H9 (cell line): ENCODE measurements around the gene FIGNL2. TPM values are rescaled to one million over a fixed set of nuclear protein-coding genes. Genes with fewer than 3 reads are reported as not detected.

Experiments used
- DNase-seq: peaks from one replicate; pipeline ENCODE4 v3.0.0-alpha.2; 2017
- H2AFZ ChIP-seq: one replicate; pipeline ENCODE4 v1.6.1; 2013; ENCODE audit warnings: mild to moderate bottlenecking, low read length, control low read depth, moderate library complexity
- H2AK5ac ChIP-seq: 2 replicates; pipeline ENCODE4 v1.6.1; 2013; ENCODE audit warnings: low read length, control low read depth, mixed read lengths; ENCODE audit not compliant: insufficient read length
- H2BK120ac ChIP-seq: one replicate; pipeline ENCODE4 v1.6.1; 2013; ENCODE audit warnings: low read depth, mild to moderate bottlenecking, low read length, control low read depth, inconsistent platforms; ENCODE audit not compliant: poor library complexity, severe bottlenecking
- H2BK12ac ChIP-seq: 2 replicates; pipeline ENCODE4 v1.6.1; 2013; ENCODE audit warnings: low read length, control low read depth, mixed read lengths, low read depth; ENCODE audit not compliant: insufficient read length
- H2BK15ac ChIP-seq: 2 replicates; pipeline ENCODE4 v1.6.1; 2013; ENCODE audit warnings: low read depth, low read length, control low read depth
- H2BK20ac ChIP-seq: one replicate; pipeline ENCODE4 v1.6.1; 2013; ENCODE audit warnings: low read depth, mild to moderate bottlenecking, low read length, control low read depth, inconsistent platforms; ENCODE audit not compliant: poor library complexity, severe bottlenecking
- H2BK5ac ChIP-seq: 2 replicates; pipeline ENCODE4 v1.6.1; 2013; ENCODE audit warnings: low read length, control low read depth, mixed read lengths; ENCODE audit not compliant: insufficient read length
- H3K14ac ChIP-seq: 2 replicates; pipeline ENCODE4 v1.6.1; 2013; ENCODE audit warnings: low read length, control low read depth; ENCODE audit not compliant: insufficient read depth
- H3K18ac ChIP-seq: 2 replicates; pipeline ENCODE4 v1.6.1; 2013; ENCODE audit warnings: low read depth, mild to moderate bottlenecking, mixed read lengths, low read length, control low read depth; ENCODE audit not compliant: insufficient read length
- H3K23ac ChIP-seq: 2 replicates; pipeline ENCODE4 v1.6.1; 2013; ENCODE audit warnings: low read length, control low read depth, mixed read lengths, low read depth; ENCODE audit not compliant: insufficient read length
- H3K23me2 ChIP-seq: 2 replicates; pipeline ENCODE4 v1.6.1; 2013; ENCODE audit warnings: low read depth, mild to moderate bottlenecking, mixed read lengths, low read length, control low read depth; ENCODE audit not compliant: insufficient read length, poor library complexity, severe bottlenecking
- H3K27ac ChIP-seq: 2 replicates; pipeline ENCODE4 v1.5.1; 2013; ENCODE audit warnings: low read length, control low read depth, mixed read lengths, low read depth; ENCODE audit not compliant: insufficient read length
- H3K27me3 ChIP-seq: 2 replicates; pipeline ENCODE4 v1.6.1; 2013; ENCODE audit warnings: low read length, control low read depth, inconsistent platforms; ENCODE audit not compliant: insufficient read depth
- H3K4ac ChIP-seq: 2 replicates; pipeline ENCODE4 v1.6.1; 2013; ENCODE audit warnings: low read depth, mild to moderate bottlenecking, control low read depth, inconsistent platforms, low read length, moderate library complexity
- H3K4me1 ChIP-seq: 2 replicates; pipeline ENCODE4 v1.6.1; 2013; ENCODE audit warnings: low read length, control low read depth, inconsistent platforms; ENCODE audit not compliant: insufficient read depth
- H3K4me2 ChIP-seq: 2 replicates; pipeline ENCODE4 v1.6.1; 2013; ENCODE audit warnings: low read length, control low read depth, mixed read lengths; ENCODE audit not compliant: insufficient read length, insufficient read depth
- H3K56ac ChIP-seq: 2 replicates; pipeline ENCODE4 v1.6.1; 2013; ENCODE audit warnings: low read depth, mild to moderate bottlenecking, mixed read lengths, low read length, control low read depth; ENCODE audit not compliant: insufficient read length
- H3K79me1 ChIP-seq: 2 replicates; pipeline ENCODE4 v1.6.1; 2013; ENCODE audit warnings: low read depth, mild to moderate bottlenecking, moderate library complexity, low read length, control low read depth, inconsistent platforms; ENCODE audit not compliant: insufficient read depth, poor library complexity, severe bottlenecking
- H3K79me2 ChIP-seq: 2 replicates; pipeline ENCODE4 v1.6.1; 2013; ENCODE audit warnings: low read length, control low read depth, inconsistent platforms; ENCODE audit not compliant: insufficient read depth
- H3K9ac ChIP-seq: 2 replicates; pipeline ENCODE4 v1.6.1; 2013; ENCODE audit warnings: low read length, control low read depth, mixed read lengths; ENCODE audit not compliant: insufficient read length; ENCODE audit errors: extremely low read depth
- H3K9me3 ChIP-seq: one replicate; pipeline ENCODE4 v1.6.1; 2013; ENCODE audit warnings: low read depth, low read length, inconsistent platforms; ENCODE audit not compliant: control insufficient read depth
- H3T11ph ChIP-seq: one replicate; pipeline ENCODE4 v1.6.1; 2013; ENCODE audit warnings: mild to moderate bottlenecking, low read length, control low read depth, inconsistent platforms
- H4K20me1 ChIP-seq: one replicate; pipeline ENCODE4 v1.6.1; 2013; ENCODE audit not compliant: control insufficient read depth, insufficient read length, insufficient read depth
- H4K5ac ChIP-seq: 2 replicates; pipeline ENCODE4 v1.6.1; 2013; ENCODE audit warnings: low read depth, mild to moderate bottlenecking, mixed read lengths, low read length, control low read depth; ENCODE audit not compliant: insufficient read length
- H4K8ac ChIP-seq: replicated peaks from 2 replicates; pipeline ENCODE4 v1.6.1; 2013; ENCODE audit warnings: low read length, control low read depth, mixed read lengths, low read depth; ENCODE audit not compliant: insufficient read length
- H4K91ac ChIP-seq: 2 replicates; pipeline ENCODE4 v1.6.1; 2013; ENCODE audit warnings: low read depth, mild to moderate bottlenecking, moderate library complexity, mixed read lengths, low read length, control low read depth; ENCODE audit not compliant: insufficient read length
- H3K27ac Mint-ChIP-seq, 3 experiments: 2 replicates in 2 of 3; 3 replicates in 1 of 3; pipeline ENCODE4 v1.8.0; 2020 to 2021; ENCODE audit warnings: mixed read lengths in 3 of 3, mild to moderate bottlenecking in 1 of 3, moderate library complexity in 1 of 3
- H3K27me3 Mint-ChIP-seq: 2 replicates; pipeline ENCODE4 v1.8.0; 2021; ENCODE audit warnings: low read depth, mild to moderate bottlenecking, moderate library complexity, mixed read lengths
- H3K36me3 Mint-ChIP-seq, 3 experiments: 2 replicates in 2 of 3; 3 replicates in 1 of 3; pipeline ENCODE4 v1.8.0; 2020 to 2021; ENCODE audit warnings: low read depth in 3 of 3, mixed read lengths in 3 of 3; ENCODE audit not compliant: insufficient read depth in 1 of 3
- H3K4me1 Mint-ChIP-seq, 2 experiments: 2 replicates each; pipeline ENCODE4 v1.8.0; 2020; ENCODE audit warnings: mixed read lengths in 2 of 2
- H3K4me3 Mint-ChIP-seq, 2 experiments: 2 replicates in 1 of 2; 3 replicates in 1 of 2; pipeline ENCODE4 v1.8.0; 2020 to 2021; ENCODE audit warnings: mild to moderate bottlenecking in 2 of 2, mixed read lengths in 2 of 2, moderate library complexity in 1 of 2
- H3K9me3 Mint-ChIP-seq, 2 experiments: 2 replicates in 1 of 2; 3 replicates in 1 of 2; pipeline ENCODE4 v1.8.0; 2020; ENCODE audit warnings: mild to moderate bottlenecking in 2 of 2, mixed read lengths in 2 of 2, moderate library complexity in 1 of 2
- WGBS: extraction: QIAGEN DNeasy Blood & Tissue Kit; methylation state at CpG from one replicate; pipeline ENCODE4 v1.1.7; 2013; ENCODE audit warnings: missing lambda C conversion rate, low lambda C conversion rate, mixed read lengths; ENCODE audit not compliant: insufficient read length; ENCODE audit errors: extremely low coverage; 5-methylcytosine and 5-hydroxymethylcytosine counted together
- total RNA-seq: library from RNA; stranded (reverse); gene quantifications from 2 replicates; pipeline ENCODE4 v1.2.1, GENCODE V29; 2021
- TF ChIP-seq, protein P1 (sequence below): fragments of 200-600 bp; sonication (generic); conservative IDR thresholded peaks from 3 replicates; pipeline ENCODE4 v1.8.0; 2021; ENCODE audit warnings: antibody characterized with exemption, mild to moderate bottlenecking

The FIGNL2 gene
- total RNA-seq, 1 experiment from 2014 or later: 19.7 TPM

DNA sequence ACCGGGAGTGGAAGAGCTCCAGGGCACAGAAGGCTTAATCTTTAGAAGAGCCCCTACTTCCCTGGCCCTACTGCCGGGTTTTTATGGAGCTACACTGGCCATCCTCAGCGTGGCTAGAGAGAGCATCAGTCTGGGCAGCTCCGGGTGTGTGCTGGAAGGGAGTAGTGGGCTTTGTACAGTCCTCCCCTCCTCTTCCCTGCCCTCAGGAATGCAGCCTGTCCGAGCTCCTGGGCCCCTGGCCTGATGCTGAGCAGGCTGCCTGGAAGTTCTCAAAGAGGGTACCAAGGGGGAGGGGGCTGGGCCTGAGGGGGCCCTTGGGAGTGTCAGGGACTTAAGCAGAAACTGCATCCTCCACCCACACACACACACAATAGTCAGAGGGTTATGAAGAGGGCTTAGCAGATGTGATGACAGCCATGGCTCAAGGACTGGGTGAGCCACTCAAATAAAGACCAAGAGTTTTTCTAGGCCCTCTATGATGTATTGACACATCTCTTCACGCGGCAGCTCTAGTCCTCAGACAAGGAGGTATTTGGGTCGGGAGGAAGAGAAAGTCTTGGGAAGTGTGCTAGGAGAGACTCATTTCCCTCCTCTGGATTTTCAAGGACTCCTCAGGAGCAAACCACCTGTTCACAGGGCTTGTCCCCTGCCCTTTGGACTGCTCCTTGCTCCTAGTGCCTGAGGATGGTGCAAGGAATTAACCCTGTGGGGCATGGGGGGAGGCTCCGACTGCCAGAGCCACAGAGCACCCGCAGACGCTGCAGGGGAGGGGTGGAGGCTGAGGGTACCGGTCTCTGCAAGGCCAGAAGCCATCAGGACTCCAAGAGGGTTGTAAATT, 16.5 kb upstream of the FIGNL2 start:
- Histone ChIP-seq H2BK15ac (no peak overlapping the region), H3K9ac (no peak overlapping the region), H3K56ac (no peak overlapping the region), H3K27me3 (peaks cover 9% of the 10 kb centered on the region; the same call in 1 of the 2 replicates), H3K18ac (peak overlapping the region; percentile 7), H3K23me2 (peaks cover 26% of the 10 kb centered on the region), H4K8ac (no peak overlapping the region), H4K20me1 (no peaks in the 10 kb centered on the region), H3K23ac (no peak overlapping the region), H3K9me3 (no peaks in the 10 kb centered on the region), H2BK5ac (no peak overlapping the region), H3K14ac (peak overlapping the region; percentile 62; the same call in 1 of the 2 replicates), H2BK120ac (no peak overlapping the region), H2BK12ac (no peak overlapping the region), H3K4me2 (peak overlapping the region; percentile 69), H2AK5ac (no peak overlapping the region), H4K91ac (no peak overlapping the region), H3T11ph (no peak overlapping the region), H3K4me1 (peaks cover 10% of the 10 kb centered on the region; the same call in 1 of the 2 replicates), H2AFZ (no peak overlapping the region), H2BK20ac (no peak overlapping the region), H3K79me1 (no peaks in the 10 kb centered on the region), H3K79me2 (no peaks in the 10 kb centered on the region), H4K5ac (no peak overlapping the region), H3K27ac (no peak overlapping the region), H3K4ac (peak overlapping the region; percentile 23; the same call in 1 of the 2 replicates)
- Mint-ChIP-seq H3K4me1 (peaks cover 70 to 76% of the 10 kb centered on the region in 2 experiments), H3K9me3 (peaks cover 0 to 2% of the 10 kb centered on the region in 2 experiments; a peak in 2 of 5 replicates), H3K4me3 (peak overlapping the region; percentile 79 to 83), H3K27me3 (peaks cover 65% of the 10 kb centered on the region), H3K36me3 (no peaks in the 10 kb centered on the region), H3K27ac (peak overlapping the region in 2 of 3 experiments; percentile 69 to 78; a peak in 2 of 7 replicates)
- peak; percentile 51 for DNase-seq
- TF ChIP-seq, protein P1, sequence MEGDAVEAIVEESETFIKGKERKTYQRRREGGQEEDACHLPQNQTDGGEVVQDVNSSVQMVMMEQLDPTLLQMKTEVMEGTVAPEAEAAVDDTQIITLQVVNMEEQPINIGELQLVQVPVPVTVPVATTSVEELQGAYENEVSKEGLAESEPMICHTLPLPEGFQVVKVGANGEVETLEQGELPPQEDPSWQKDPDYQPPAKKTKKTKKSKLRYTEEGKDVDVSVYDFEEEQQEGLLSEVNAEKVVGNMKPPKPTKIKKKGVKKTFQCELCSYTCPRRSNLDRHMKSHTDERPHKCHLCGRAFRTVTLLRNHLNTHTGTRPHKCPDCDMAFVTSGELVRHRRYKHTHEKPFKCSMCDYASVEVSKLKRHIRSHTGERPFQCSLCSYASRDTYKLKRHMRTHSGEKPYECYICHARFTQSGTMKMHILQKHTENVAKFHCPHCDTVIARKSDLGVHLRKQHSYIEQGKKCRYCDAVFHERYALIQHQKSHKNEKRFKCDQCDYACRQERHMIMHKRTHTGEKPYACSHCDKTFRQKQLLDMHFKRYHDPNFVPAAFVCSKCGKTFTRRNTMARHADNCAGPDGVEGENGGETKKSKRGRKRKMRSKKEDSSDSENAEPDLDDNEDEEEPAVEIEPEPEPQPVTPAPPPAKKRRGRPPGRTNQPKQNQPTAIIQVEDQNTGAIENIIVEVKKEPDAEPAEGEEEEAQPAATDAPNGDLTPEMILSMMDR: no peak
- no CpG with 5 or more reads among the region's 12 CpGs for WGBS
